ENCODE data around the gene PIM1.

DNA sequence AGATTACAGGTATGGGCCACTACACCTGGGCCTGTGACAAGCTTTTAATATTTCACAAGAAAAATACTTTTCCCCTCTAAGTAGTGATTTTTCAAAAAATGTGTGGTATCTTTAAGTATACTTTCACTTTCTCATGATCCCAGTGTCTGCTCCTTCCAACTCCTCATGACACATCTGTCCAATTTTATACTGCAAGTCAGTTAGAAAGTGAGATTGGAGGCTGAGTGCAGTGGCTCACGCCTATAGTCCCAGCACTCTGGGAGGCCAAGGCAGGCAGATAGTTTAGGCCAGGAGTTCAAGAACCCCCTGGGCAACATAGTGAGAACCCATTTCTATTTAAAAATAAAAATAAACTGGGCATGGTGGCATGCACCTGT, 20.2 kb downstream of the PIM1 start:
- TF ChIP-seq, protein P1, sequence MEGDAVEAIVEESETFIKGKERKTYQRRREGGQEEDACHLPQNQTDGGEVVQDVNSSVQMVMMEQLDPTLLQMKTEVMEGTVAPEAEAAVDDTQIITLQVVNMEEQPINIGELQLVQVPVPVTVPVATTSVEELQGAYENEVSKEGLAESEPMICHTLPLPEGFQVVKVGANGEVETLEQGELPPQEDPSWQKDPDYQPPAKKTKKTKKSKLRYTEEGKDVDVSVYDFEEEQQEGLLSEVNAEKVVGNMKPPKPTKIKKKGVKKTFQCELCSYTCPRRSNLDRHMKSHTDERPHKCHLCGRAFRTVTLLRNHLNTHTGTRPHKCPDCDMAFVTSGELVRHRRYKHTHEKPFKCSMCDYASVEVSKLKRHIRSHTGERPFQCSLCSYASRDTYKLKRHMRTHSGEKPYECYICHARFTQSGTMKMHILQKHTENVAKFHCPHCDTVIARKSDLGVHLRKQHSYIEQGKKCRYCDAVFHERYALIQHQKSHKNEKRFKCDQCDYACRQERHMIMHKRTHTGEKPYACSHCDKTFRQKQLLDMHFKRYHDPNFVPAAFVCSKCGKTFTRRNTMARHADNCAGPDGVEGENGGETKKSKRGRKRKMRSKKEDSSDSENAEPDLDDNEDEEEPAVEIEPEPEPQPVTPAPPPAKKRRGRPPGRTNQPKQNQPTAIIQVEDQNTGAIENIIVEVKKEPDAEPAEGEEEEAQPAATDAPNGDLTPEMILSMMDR (IDR thresholded peaks at IDR 0.05 in 4 of 5, conservative IDR thresholded peaks at IDR 0.05 in 1 of 5): no peak
- no peak for TF ChIP-seq POLR2A (IDR thresholded peaks at IDR 0.05)

Data from gastrocnemius medialis (tissue), 4 donors.